AG09319 (cell line): ENCODE measurements around the gene TVP23A.

ENCODE experiments used
- DNase-seq: peaks from one replicate; pipeline ENCODE4 v3.0.0-alpha.2; 2010; ENCODE audit warnings: low read depth; ENCODE audit errors: extremely low read depth
- CTCF ChIP-seq: IDR thresholded peaks from 2 replicates; pipeline ENCODE4 v1.5.1; 2011; ENCODE audit warnings: low read depth, mild to moderate bottlenecking, inconsistent platforms, low read length, moderate library complexity

Gene TVP23A

GRCh38 chr16:10859020-10859419 is 40.4 kb upstream of the TVP23A start:
- no peak for DNase-seq
- no peak for TF ChIP-seq CTCF

GRCh38 chr16:10858203-10858602 is 39.6 kb upstream of the TVP23A start:
- DNase-seq = no peak
- no peak for TF ChIP-seq CTCF

- no peak for TF ChIP-seq CTCF
- no peak for DNase-seq
These were observed 37.4 kb upstream of the TVP23A start for GRCh38 chr16:10856042-10856441.

- TF ChIP-seq CTCF = no peak
- no peak for DNase-seq
These were observed 34.4 kb upstream of the TVP23A start for GRCh38 chr16:10852948-10853347.

GRCh38 chr16:10852286-10852685 is 33.7 kb upstream of the TVP23A start:
- DNase-seq = no peak
- no peak for TF ChIP-seq CTCF

- no peak for TF ChIP-seq CTCF
- DNase-seq = no peak
These were observed 32.9 kb upstream of the TVP23A start for GRCh38 chr16:10851512-10851911.

GRCh38 chr16:10850478-10850850 is 31.9 kb upstream of the TVP23A start:
- no peak for DNase-seq
- TF ChIP-seq CTCF = no peak
